Liver (tissue), 3 donors: ENCODE data around the gene EP400.

Experiments used
- CTCF ChIP-seq: fragments of 150-350 bp; IDR thresholded peaks from 2 replicates; pipeline ENCODE4 v1.5.1; 2017; ENCODE audit warnings: improper control_type of control experiment, low read depth, low read length; ENCODE audit not compliant: missing input control
- EGR1 ChIP-seq, 2 donors: IDR thresholded peaks; 2 replicates each; pipeline ENCODE4 v1.6.1; 2016 to 2018; ENCODE audit warnings: antibody characterized with exemption in 2 of 2, low read depth in 2 of 2
- RAD21 ChIP-seq, 2 donors: IDR thresholded peaks; 2 replicates each; pipeline ENCODE4 v1.6.1; 2016; ENCODE audit warnings: antibody characterized with exemption in 2 of 2, mild to moderate bottlenecking in 2 of 2
- donor health status: healthy.
- donor health status: healthy.

GRCh38 chr12:131929581-131930456 is 19.9 kb upstream of the EP400 start:
- TF ChIP-seq RAD21 (IDR thresholded peaks at IDR 0.05) (no peak), CTCF (no peak), EGR1 (IDR thresholded peaks at IDR 0.05; ENCODE audit: low read depth in 2 of 2) (no peak)
